NOMO-1 treated with DMSO at 0.1 percent for 48 hours (cell line): Measurements from ENCODE around the gene RNF14.
A peak's percentile ranks its signal among the peaks of the same experiment; 100 is the strongest.

ENCODE experiments used
- DNase-seq: peaks from one replicate; lab custom pipeline; 2025; ENCODE audit not compliant: unreplicated experiment; lab: John Stamatoyannopoulos, UW

RNF14 gene

GRCh38 chr5:141947316-141947715 is 21.6 kb upstream of the RNF14 start:
- no peak for DNase-seq

GRCh38 chr5:141948812-141949211 is 20.1 kb upstream of the RNF14 start:
- no peak for DNase-seq

- DNase-seq = no peak
Measured at GRCh38 chr5:141949511-141949910, 19.4 kb upstream of the RNF14 start.

GRCh38 chr5:141950207-141951005 is 18.5 kb upstream of the RNF14 start:
- DNase-seq = no peak

- DNase-seq = no peak
Measured at GRCh38 chr5:141951332-141951781, 17.5 kb upstream of the RNF14 start.

GRCh38 chr5:141952020-141952419 is 16.9 kb upstream of the RNF14 start:
- DNase-seq = no peak

GRCh38 chr5:141954194-141954593 is 14.7 kb upstream of the RNF14 start:
- peak; percentile 65 for DNase-seq

GRCh38 chr5:141957367-141957996 is 11.4 kb upstream of the RNF14 start:
- DNase-seq = peak; percentile 23

GRCh38 chr5:141958113-141958512 is 10.8 kb upstream of the RNF14 start, which contains the start of gene PCDH12:
Gene PCDH12 (minus strand): TSS chr5:141958202. CDS start chr5:141957851, 351 bp downstream.
- DNase-seq = peak; percentile 42

- DNase-seq = peak; percentile 36
Measured at GRCh38 chr5:141958546-141959172, 10.2 kb upstream of the RNF14 start.

- no peak for DNase-seq
Measured at GRCh38 chr5:141960018-141960417, 8.9 kb upstream of the RNF14 start.

GRCh38 chr5:141960449-141961323 is 8.2 kb upstream of the RNF14 start:
- peak; percentile 95 for DNase-seq

GRCh38 chr5:141961466-141961865 is 7.4 kb upstream of the RNF14 start:
- DNase-seq = no peak

GRCh38 chr5:141963701-141964100 is 5.2 kb upstream of the RNF14 start:
- DNase-seq = no peak

GRCh38 chr5:141965071-141965470 is 3.8 kb upstream of the RNF14 start:
- no peak for DNase-seq

GRCh38 chr5:141966275-141966962 is 2.5 kb upstream of the RNF14 start:
- no peak for DNase-seq

- DNase-seq = no peak
Measured at GRCh38 chr5:141966963-141967333, 2.0 kb upstream of the RNF14 start.

- DNase-seq = peak; percentile 79
Measured at GRCh38 chr5:141969783-141970771, 1.2 kb downstream of the RNF14 start.
